Erythroblast (primary cell): Measurements from ENCODE around the gene LAMA1.

Experiments used
- GATA1 ChIP-seq: IDR thresholded peaks from 2 replicates; pipeline ENCODE4 v1.6.1; 2011; ENCODE audit warnings: low read depth, mild to moderate bottlenecking, control low read depth, low read length, moderate library complexity
- POLR2A ChIP-seq: IDR thresholded peaks from 2 replicates; pipeline ENCODE4 v1.6.1; 2011; ENCODE audit warnings: mild to moderate bottlenecking, low read length

- TF ChIP-seq POLR2A = no peak
- TF ChIP-seq GATA1 = no peak
Measured at GRCh38 chr18:6960656-6961055, 156.9 kb downstream of the LAMA1 start.
